Thymus (tissue), 11 donors: ENCODE results near the gene RAB3A. TPM values are rescaled to one million over a fixed set of nuclear protein-coding genes. Genes with fewer than 3 reads are reported as not detected.

ENCODE experiments used
- DNase-seq, 9 donors: peaks; one replicate each; pipeline ENCODE4 v3.0.0-alpha.2; 2013; ENCODE audit warnings: low spot score in 9 of 9, low read depth in 6 of 9, missing footprints in 1 of 9
- H3K27ac ChIP-seq, 2 donors: one replicate each; pipeline ENCODE4 v1.5.1; 2013; ENCODE audit warnings: control low read depth in 1 of 2, low read depth in 1 of 2, low read length in 1 of 2, mild to moderate bottlenecking in 1 of 2, moderate library complexity in 1 of 2
- H3K27me3 ChIP-seq, 2 donors: one replicate each; pipeline ENCODE4 v1.5.1; 2013; ENCODE audit warnings: low read length in 1 of 2; ENCODE audit not compliant: control insufficient read depth in 2 of 2, insufficient read depth in 1 of 2
- H3K36me3 ChIP-seq, 2 donors: one replicate each; pipeline ENCODE4 v1.5.1; 2013; ENCODE audit warnings: low read length in 1 of 2, mild to moderate bottlenecking in 1 of 2, moderate library complexity in 1 of 2; ENCODE audit not compliant: control insufficient read depth in 2 of 2, insufficient read depth in 2 of 2
- H3K4me1 ChIP-seq, 2 donors: one replicate each; pipeline ENCODE4 v1.5.1; 2013; ENCODE audit warnings: low read length in 2 of 2; ENCODE audit not compliant: control insufficient read depth in 2 of 2, insufficient read depth in 2 of 2
- H3K4me3 ChIP-seq, 2 donors: one replicate each; pipeline ENCODE4 v1.5.1; 2013; ENCODE audit warnings: low read length in 2 of 2, control low read depth in 1 of 2, mild to moderate bottlenecking in 1 of 2
- H3K9me3 ChIP-seq, 2 donors: one replicate each; pipeline ENCODE4 v1.5.1; 2013; ENCODE audit warnings: low read length in 1 of 2, mild to moderate bottlenecking in 1 of 2; ENCODE audit not compliant: control insufficient read depth in 2 of 2, insufficient read depth in 1 of 2
- WGBS: extraction: QIAGEN DNeasy Blood & Tissue Kit; methylation state at CpG from one replicate; pipeline ENCODE4 v1.1.7; 2013; 5-methylcytosine and 5-hydroxymethylcytosine counted together
- polyA plus RNA-seq: library from polyadenylated mRNA; stranded (reverse); fragments of 200-250 nt; gene quantifications from one replicate; pipeline ENCODE4 v1.2.3, GENCODE V29; 2013
- total RNA-seq: library from RNA; stranded (reverse); fragments of 120-200 nt; gene quantifications from one replicate; pipeline ENCODE4 v1.2.4, GENCODE V29; 2013
- donor health status: healthy.

RAB3A gene
- total and polyA plus RNA-seq, 2 donors = 0.52 to 1.0 TPM

GRCh38 chr19:18179957-18180356 lies 23.9 kb downstream of the RAB3A start:
- Histone ChIP-seq H3K4me3 (no peak overlapping the region), H3K9me3 (no peaks in the 10 kb centered on the region), H3K27me3 (peaks cover 0 to 15% of the 10 kb centered on the region in 2 donors), H3K27ac (no peak overlapping the region), H3K36me3 (no peaks in the 10 kb centered on the region), H3K4me1 (no peaks in the 10 kb centered on the region)
- WGBS = 76% methylated on average over 5 of the region's 5 CpGs
- DNase-seq = no peak

GRCh38 chr19:18176367-18177310 lies 27.2 kb downstream of the RAB3A start:
- WGBS = 97% methylated on average over 19 of the region's 19 CpGs
- Histone ChIP-seq H3K4me3 (no peak overlapping the region), H3K36me3 (no peaks in the 10 kb centered on the region), H3K27me3 (peaks cover 2 to 40% of the 10 kb centered on the region in 2 donors), H3K27ac (no peak overlapping the region), H3K4me1 (peaks cover 5 to 17% of the 10 kb centered on the region in 2 donors), H3K9me3 (no peaks in the 10 kb centered on the region)
- DNase-seq = no peak

GRCh38 chr19:18174983-18175382 lies 28.9 kb downstream of the RAB3A start:
- no peak for DNase-seq
- no peak overlapping the region for H3K27ac ChIP-seq
- H3K4me3 ChIP-seq = peak overlapping the region in 1 of 2 donors; percentile 51
- no peaks in the 10 kb centered on the region for H3K9me3 ChIP-seq
- peaks cover 2 to 37% of the 10 kb centered on the region in 2 donors for H3K27me3 ChIP-seq
- peaks cover 5 to 20% of the 10 kb centered on the region in 2 donors for H3K4me1 ChIP-seq
- peaks cover 0 to 4% of the 10 kb centered on the region in 2 donors for H3K36me3 ChIP-seq
- 93% methylated on average over 11 of the region's 11 CpGs for WGBS

- H3K9me3 ChIP-seq = no peaks in the 10 kb centered on the region
- H3K36me3 ChIP-seq = peaks cover 7 to 14% of the 10 kb centered on the region in 2 donors
- H3K4me1 ChIP-seq = peaks cover 5 to 20% of the 10 kb centered on the region in 2 donors
- under 1% methylated on average over 47 of the region's 47 CpGs for WGBS
- DNase-seq = peak in 2 of 9 donors; percentile 41 to 63
- H3K27me3 ChIP-seq = peaks cover 2 to 37% of the 10 kb centered on the region in 2 donors
- peak within 1 kb of the TSS; percentile 48 to 51 for H3K4me3 ChIP-seq
- peak within 1 kb of the TSS; percentile 36 to 55 for H3K27ac ChIP-seq
These were observed 30.1 kb downstream of the RAB3A start, which contains the start of gene IFI30 for GRCh38 chr19:18173572-18174288. IFI30 (plus strand) TSS chr19:18173813; CDS start chr19:18173842, 29 bp downstream.

GRCh38 chr19:18173054-18173571 lies 30.7 kb downstream of the RAB3A start:
- peak overlapping the region; percentile 36 to 55 for H3K27ac ChIP-seq
- no peak for DNase-seq
- H3K36me3 ChIP-seq = peaks cover 14 to 16% of the 10 kb centered on the region in 2 donors
- H3K4me1 ChIP-seq = peaks cover 5 to 20% of the 10 kb centered on the region in 2 donors
- WGBS = 46% methylated on average over 18 of the region's 18 CpGs
- H3K9me3 ChIP-seq = no peaks in the 10 kb centered on the region
- H3K27me3 ChIP-seq = peaks cover 2 to 37% of the 10 kb centered on the region in 2 donors
- peak overlapping the region in 1 of 2 donors; percentile 51 for H3K4me3 ChIP-seq

GRCh38 chr19:18172331-18173053 lies 31.4 kb downstream of the RAB3A start:
- Histone ChIP-seq H3K4me3 (no peak overlapping the region), H3K9me3 (no peaks in the 10 kb centered on the region), H3K4me1 (peaks cover 5 to 20% of the 10 kb centered on the region in 2 donors), H3K27me3 (peaks cover 2 to 33% of the 10 kb centered on the region in 2 donors), H3K36me3 (peaks cover 16 to 19% of the 10 kb centered on the region in 2 donors), H3K27ac (no peak overlapping the region)
- no peak for DNase-seq
- 96% methylated on average over 7 of the region's 7 CpGs for WGBS

- H3K27me3 ChIP-seq = peaks cover 2 to 33% of the 10 kb centered on the region in 2 donors
- WGBS = 95% methylated on average over 8 of the region's 8 CpGs
- H3K4me1 ChIP-seq = peaks cover 5 to 20% of the 10 kb centered on the region in 2 donors
- H3K27ac ChIP-seq = peak overlapping the region in 1 of 2 donors; percentile 36
- H3K9me3 ChIP-seq = no peaks in the 10 kb centered on the region
- no peak overlapping the region for H3K4me3 ChIP-seq
- DNase-seq = no peak
- H3K36me3 ChIP-seq = peaks cover 23 to 25% of the 10 kb centered on the region in 2 donors
These were observed 32.1 kb downstream of the RAB3A start for GRCh38 chr19:18171605-18172327.

GRCh38 chr19:18170714-18171255 lies 33.1 kb downstream of the RAB3A start:
- peaks cover 5 to 20% of the 10 kb centered on the region in 2 donors for H3K4me1 ChIP-seq
- DNase-seq = no peak
- no peak overlapping the region for H3K27ac ChIP-seq
- H3K9me3 ChIP-seq = no peaks in the 10 kb centered on the region
- H3K36me3 ChIP-seq = peaks cover 32 to 33% of the 10 kb centered on the region in 2 donors
- no peak overlapping the region for H3K4me3 ChIP-seq
- H3K27me3 ChIP-seq = peaks cover 2 to 33% of the 10 kb centered on the region in 2 donors
- WGBS = 89% methylated on average over 16 of the region's 16 CpGs
